Astrocyte (in vitro differentiated cells and primary cell): ENCODE measurements around the gene LY86. TPM values are rescaled to one million over a fixed set of nuclear protein-coding genes. Genes with fewer than 3 reads are reported as not detected.

Experiments
- DNase-seq: peaks from one replicate; pipeline ENCODE4 v3.0.0-alpha.2; 2010; ENCODE audit warnings: low read depth
- FAIRE-seq: peaks from 2 replicates; lab custom pipeline; 2011; peaks lifted over from hg19 to GRCh38; lab: Jason Lieb, UNC
- H2AFZ ChIP-seq: 2 replicates; pipeline ENCODE4 v1.6.0; 2012; ENCODE audit warnings: low read depth, low read length, inconsistent platforms
- H3K27ac ChIP-seq: 2 replicates; pipeline ENCODE4 v1.5.1; 2011; ENCODE audit warnings: low read depth, low read length, inconsistent platforms
- H3K27me3 ChIP-seq: 2 replicates; pipeline ENCODE4 v1.6.0; 2011; ENCODE audit warnings: low read length, inconsistent platforms; ENCODE audit not compliant: insufficient read depth
- H3K36me3 ChIP-seq: 2 replicates; pipeline ENCODE4 v1.5.1; 2011; ENCODE audit warnings: low read length, inconsistent platforms; ENCODE audit not compliant: insufficient read depth
- H3K4me1 ChIP-seq: 2 replicates; pipeline ENCODE4 v1.5.1; 2011; ENCODE audit warnings: low read length, inconsistent platforms; ENCODE audit not compliant: insufficient read depth
- H3K4me2 ChIP-seq: 2 replicates; pipeline ENCODE4 v1.6.0; 2012; ENCODE audit warnings: low read length, inconsistent platforms
- H3K4me3 ChIP-seq: 2 replicates; pipeline ENCODE4 v1.5.1; 2011; ENCODE audit warnings: low read depth, mild to moderate bottlenecking, low read length, inconsistent platforms; ENCODE audit not compliant: insufficient read depth
- H3K79me2 ChIP-seq: 2 replicates; pipeline ENCODE4 v1.6.0; 2012; ENCODE audit warnings: mild to moderate bottlenecking, low read length, inconsistent platforms; ENCODE audit not compliant: insufficient read depth
- H3K9ac ChIP-seq: 2 replicates; pipeline ENCODE4 v1.6.0; 2012; ENCODE audit warnings: mild to moderate bottlenecking, low read length, inconsistent platforms
- H3K9me3 ChIP-seq: 2 replicates; pipeline ENCODE4 v1.5.1; 2012; ENCODE audit warnings: low read depth, mild to moderate bottlenecking, low read length, inconsistent platforms; ENCODE audit not compliant: insufficient read depth
- H4K20me1 ChIP-seq: 2 replicates; pipeline ENCODE4 v1.6.0; 2012; ENCODE audit warnings: low read length, inconsistent platforms; ENCODE audit not compliant: insufficient read depth
- H3K27ac Mint-ChIP-seq: one replicate; pipeline ENCODE4 v1.8.0; 2021; ENCODE audit warnings: mild to moderate bottlenecking, mixed read lengths; ENCODE audit not compliant: unreplicated experiment
- H3K27me3 Mint-ChIP-seq: one replicate; pipeline ENCODE4 v1.8.0; 2021; ENCODE audit warnings: low read depth, mixed read lengths; ENCODE audit not compliant: unreplicated experiment
- H3K36me3 Mint-ChIP-seq: one replicate; pipeline ENCODE4 v1.8.0; 2021; ENCODE audit warnings: low read depth, mixed read lengths; ENCODE audit not compliant: unreplicated experiment
- H3K4me1 Mint-ChIP-seq: one replicate; pipeline ENCODE4 v1.8.0; 2021; ENCODE audit warnings: low read depth, mixed read lengths; ENCODE audit not compliant: unreplicated experiment
- H3K4me3 Mint-ChIP-seq: one replicate; pipeline ENCODE4 v1.8.0; 2021; ENCODE audit warnings: mild to moderate bottlenecking, moderate library complexity, mixed read lengths; ENCODE audit not compliant: unreplicated experiment
- H3K9me3 Mint-ChIP-seq: one replicate; pipeline ENCODE4 v1.8.0; 2021; ENCODE audit warnings: mild to moderate bottlenecking, mixed read lengths; ENCODE audit not compliant: unreplicated experiment
- EZH2 ChIP-seq: IDR thresholded peaks from 2 replicates; pipeline ENCODE4 v1.6.1; 2012; ENCODE audit warnings: mild to moderate bottlenecking, low read length, inconsistent platforms; ENCODE audit not compliant: insufficient read depth
- total RNA-seq: library from RNA; stranded (reverse); gene quantifications from 2 replicates; pipeline ENCODE4 v1.2.1, GENCODE V29; 2021
- TF ChIP-seq, protein P1 (sequence below): IDR thresholded peaks from 2 replicates; pipeline ENCODE4 v1.5.1; 2011; ENCODE audit warnings: low read depth, mild to moderate bottlenecking, inconsistent platforms, low read length, moderate library complexity; ENCODE audit not compliant: insufficient read depth

LY86 gene
- total RNA-seq, 1 donor from 2014 or later: not detected

DNA sequence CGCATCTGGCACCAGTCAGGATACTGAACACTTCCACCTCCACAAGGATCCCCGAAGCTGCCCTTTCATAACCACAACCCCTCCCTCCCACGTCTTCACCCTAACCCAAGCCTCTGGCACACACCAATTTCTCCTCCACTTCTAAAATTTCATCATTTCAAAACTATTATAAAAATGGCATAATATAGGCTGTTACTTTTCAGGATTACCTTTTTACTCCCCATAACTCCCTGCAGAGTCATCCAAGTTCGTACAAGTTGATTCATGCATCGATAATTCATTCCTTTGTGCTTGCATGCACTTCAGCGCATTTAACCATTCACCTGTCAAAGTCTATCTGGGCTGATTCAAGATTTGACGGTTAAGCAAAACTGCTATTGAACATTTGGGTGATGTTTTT is 30.6 kb upstream of the LY86 start:
- H4K20me1 ChIP-seq: no peaks in the 10 kb centered on the region
- Mint-ChIP-seq H3K9me3 (peaks cover 2% of the 10 kb centered on the region), H3K4me1 (peaks cover 13% of the 10 kb centered on the region), H3K36me3 (no peaks in the 10 kb centered on the region), H3K4me3 (no peak overlapping the region), H3K27me3 (peaks cover 15% of the 10 kb centered on the region), H3K27ac (no peak overlapping the region)
- FAIRE-seq (no peak), DNase-seq (no peak)
- H3K4me1 ChIP-seq: no peaks in the 10 kb centered on the region
- no peak overlapping the region for H3K27ac ChIP-seq
- H3K27me3 ChIP-seq: no peaks in the 10 kb centered on the region
- H3K79me2 ChIP-seq: no peaks in the 10 kb centered on the region
- H3K9me3 ChIP-seq: no peaks in the 10 kb centered on the region
- H3K36me3 ChIP-seq: no peaks in the 10 kb centered on the region
- H3K4me3 ChIP-seq: no peak overlapping the region
- no peak overlapping the region for H3K4me2 ChIP-seq
- TF ChIP-seq, protein P1, sequence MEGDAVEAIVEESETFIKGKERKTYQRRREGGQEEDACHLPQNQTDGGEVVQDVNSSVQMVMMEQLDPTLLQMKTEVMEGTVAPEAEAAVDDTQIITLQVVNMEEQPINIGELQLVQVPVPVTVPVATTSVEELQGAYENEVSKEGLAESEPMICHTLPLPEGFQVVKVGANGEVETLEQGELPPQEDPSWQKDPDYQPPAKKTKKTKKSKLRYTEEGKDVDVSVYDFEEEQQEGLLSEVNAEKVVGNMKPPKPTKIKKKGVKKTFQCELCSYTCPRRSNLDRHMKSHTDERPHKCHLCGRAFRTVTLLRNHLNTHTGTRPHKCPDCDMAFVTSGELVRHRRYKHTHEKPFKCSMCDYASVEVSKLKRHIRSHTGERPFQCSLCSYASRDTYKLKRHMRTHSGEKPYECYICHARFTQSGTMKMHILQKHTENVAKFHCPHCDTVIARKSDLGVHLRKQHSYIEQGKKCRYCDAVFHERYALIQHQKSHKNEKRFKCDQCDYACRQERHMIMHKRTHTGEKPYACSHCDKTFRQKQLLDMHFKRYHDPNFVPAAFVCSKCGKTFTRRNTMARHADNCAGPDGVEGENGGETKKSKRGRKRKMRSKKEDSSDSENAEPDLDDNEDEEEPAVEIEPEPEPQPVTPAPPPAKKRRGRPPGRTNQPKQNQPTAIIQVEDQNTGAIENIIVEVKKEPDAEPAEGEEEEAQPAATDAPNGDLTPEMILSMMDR: no peak
- TF ChIP-seq EZH2: no peak
- H3K9ac ChIP-seq: no peak overlapping the region
- no peak overlapping the region for H2AFZ ChIP-seq

DNA sequence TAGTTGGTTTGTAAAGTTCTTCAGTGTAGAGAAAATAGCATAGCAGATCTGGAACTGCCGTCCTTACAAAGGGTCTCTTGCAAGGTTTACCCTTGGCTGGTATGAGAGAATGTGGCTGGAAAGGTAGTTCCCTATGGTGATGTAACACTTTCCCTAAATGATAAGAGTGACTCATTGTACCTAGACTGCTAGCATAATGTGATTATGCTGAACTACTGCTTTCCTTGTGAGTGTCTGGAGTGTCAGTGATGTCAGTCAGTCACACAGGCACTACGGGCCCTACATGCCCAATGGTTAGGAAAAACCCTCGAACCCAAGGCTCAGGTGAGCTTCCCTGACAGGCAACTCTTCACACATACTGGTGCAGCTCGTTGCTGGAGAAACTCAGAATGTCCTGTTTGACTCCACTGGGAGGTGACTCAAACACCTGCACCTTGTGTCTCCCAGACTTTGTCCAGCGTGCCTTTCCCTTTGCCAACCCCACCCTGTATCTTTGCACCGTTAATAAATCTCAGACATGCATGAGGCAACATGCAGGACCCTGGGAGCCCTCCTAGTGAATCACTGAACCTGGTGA is 28.4 kb upstream of the LY86 start:
- H3K9me3 ChIP-seq: no peaks in the 10 kb centered on the region
- no peak overlapping the region for H3K4me3 Mint-ChIP-seq
- no peaks in the 10 kb centered on the region for H3K4me1 ChIP-seq
- no peaks in the 10 kb centered on the region for H3K79me2 ChIP-seq
- H3K36me3 Mint-ChIP-seq: no peaks in the 10 kb centered on the region
- H3K4me1 Mint-ChIP-seq: peaks cover 10% of the 10 kb centered on the region
- no peak overlapping the region for H3K4me3 ChIP-seq
- DNase-seq (no peak), FAIRE-seq (no peak)
- no peak overlapping the region for H3K27ac ChIP-seq
- H4K20me1 ChIP-seq: no peaks in the 10 kb centered on the region
- H3K36me3 ChIP-seq: no peaks in the 10 kb centered on the region
- H3K27ac Mint-ChIP-seq: no peak overlapping the region
- H2AFZ ChIP-seq: no peak overlapping the region
- no peaks in the 10 kb centered on the region for H3K27me3 ChIP-seq
- H3K9me3 Mint-ChIP-seq: peaks cover 2% of the 10 kb centered on the region
- no peak overlapping the region for H3K9ac ChIP-seq
- H3K4me2 ChIP-seq: no peak overlapping the region
- H3K27me3 Mint-ChIP-seq: peaks cover 13% of the 10 kb centered on the region
- TF ChIP-seq EZH2: no peak
- TF ChIP-seq, protein P1: no peak

DNA sequence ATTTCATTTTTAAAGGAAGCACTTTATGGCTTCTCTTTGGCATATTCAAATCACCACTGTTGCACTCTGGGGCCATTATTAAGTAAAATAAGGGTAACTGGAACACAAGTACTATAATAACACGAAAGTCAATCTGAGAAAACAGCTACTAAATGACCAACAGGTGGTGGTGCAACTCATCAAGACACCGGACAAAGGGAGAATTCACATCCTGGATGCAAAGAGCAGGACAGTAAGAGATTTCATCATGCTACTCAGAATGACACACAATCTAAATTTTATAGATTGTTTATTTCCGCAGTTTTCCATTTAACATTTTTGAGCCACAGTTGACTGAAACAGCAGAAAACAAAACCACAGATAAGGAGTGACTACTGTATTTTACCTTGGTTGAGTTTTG is 27.6 kb upstream of the LY86 start:
- Histone ChIP-seq H3K9ac (no peak overlapping the region), H3K4me1 (no peaks in the 10 kb centered on the region), H3K27me3 (no peaks in the 10 kb centered on the region), H3K4me3 (no peak overlapping the region), H3K27ac (no peak overlapping the region), H3K9me3 (no peaks in the 10 kb centered on the region), H3K36me3 (no peaks in the 10 kb centered on the region), H3K4me2 (no peak overlapping the region), H2AFZ (no peak overlapping the region), H3K79me2 (no peaks in the 10 kb centered on the region), H4K20me1 (no peaks in the 10 kb centered on the region)
- Mint-ChIP-seq H3K4me3 (no peak overlapping the region), H3K27me3 (peaks cover 8% of the 10 kb centered on the region), H3K9me3 (peaks cover 2% of the 10 kb centered on the region), H3K4me1 (peaks cover 9% of the 10 kb centered on the region), H3K36me3 (no peaks in the 10 kb centered on the region), H3K27ac (no peak overlapping the region)
- no peak for FAIRE-seq
- TF ChIP-seq, protein P1: no peak
- no peak for DNase-seq
